ENCODE measurements around the gene CCNY. TPM values are rescaled to one million over a fixed set of nuclear protein-coding genes. Genes with fewer than 3 reads are reported as not detected.

CCNY gene
- total and polyA plus RNA-seq, 2 of the 13 experiments (the other 11 are each of a cell fraction or from before 2014, with no cell fraction given) = 48.2 to 54.7 TPM

- TF ChIP-seq HMGXB4 (CRISPR knock-in tag; IDR thresholded peaks at IDR 0.05; ENCODE audit: borderline replicate concordance in 1 of 2, low read depth in 1 of 2) (no peak; a peak in 2 of 4 replicates), ZNF550 (CRISPR knock-in tag; IDR thresholded peaks at IDR 0.05; ENCODE audit: borderline replicate concordance) (no peak), ZNF850 (CRISPR knock-in tag; conservative IDR thresholded peaks at IDR 0.05) (no peak), ZNF652 (CRISPR knock-in tag; IDR thresholded peaks at IDR 0.05; ENCODE audit: borderline replicate concordance, low read depth) (no peak), ZNF792 (CRISPR knock-in tag; IDR thresholded peaks at IDR 0.05) (no peak), ZNF180 (CRISPR knock-in tag; IDR thresholded peaks at IDR 0.05; ENCODE audit: borderline replicate concordance, low read depth) (no peak), SYNCRIP (IDR thresholded peaks at IDR 0.05; ENCODE audit: insufficient read depth, low read depth, low read length) (no peak), ZNF501 (CRISPR knock-in tag; IDR thresholded peaks at IDR 0.05) (peak; percentile 60), TMF1 (CRISPR knock-in tag; IDR thresholded peaks at IDR 0.05; ENCODE audit: low read depth) (0 out of 2 replicates have a peak, but pooled peaks have one; percentile 9), FOXM1 (CRISPR knock-in tag; IDR thresholded peaks at IDR 0.05) (no peak), ZNF746 (CRISPR knock-in tag; IDR thresholded peaks at IDR 0.05) (no peak), ZNF589 (CRISPR knock-in tag; conservative IDR thresholded peaks at IDR 0.05) (no peak), JUNB (CRISPR knock-in tag; IDR thresholded peaks at IDR 0.05; ENCODE audit: borderline replicate concordance) (no peak), ZFP41 (CRISPR knock-in tag; IDR thresholded peaks at IDR 0.05; ENCODE audit: borderline replicate concordance) (no peak), ZNF33B (CRISPR knock-in tag; IDR thresholded peaks at IDR 0.05) (no peak), RELA (CRISPR knock-in tag; IDR thresholded peaks at IDR 0.05) (no peak), KDM5A (IDR thresholded peaks at IDR 0.05; ENCODE audit: borderline replicate concordance, low read length) (no peak), XRCC5 (optimal IDR thresholded peaks at IDR 0.05; ENCODE audit: low read length) (no peak), MED8 (CRISPR knock-in tag; IDR thresholded peaks at IDR 0.05; ENCODE audit: insufficient replicate concordance) (no peak)
- TF ChIP-seq, protein P1, sequence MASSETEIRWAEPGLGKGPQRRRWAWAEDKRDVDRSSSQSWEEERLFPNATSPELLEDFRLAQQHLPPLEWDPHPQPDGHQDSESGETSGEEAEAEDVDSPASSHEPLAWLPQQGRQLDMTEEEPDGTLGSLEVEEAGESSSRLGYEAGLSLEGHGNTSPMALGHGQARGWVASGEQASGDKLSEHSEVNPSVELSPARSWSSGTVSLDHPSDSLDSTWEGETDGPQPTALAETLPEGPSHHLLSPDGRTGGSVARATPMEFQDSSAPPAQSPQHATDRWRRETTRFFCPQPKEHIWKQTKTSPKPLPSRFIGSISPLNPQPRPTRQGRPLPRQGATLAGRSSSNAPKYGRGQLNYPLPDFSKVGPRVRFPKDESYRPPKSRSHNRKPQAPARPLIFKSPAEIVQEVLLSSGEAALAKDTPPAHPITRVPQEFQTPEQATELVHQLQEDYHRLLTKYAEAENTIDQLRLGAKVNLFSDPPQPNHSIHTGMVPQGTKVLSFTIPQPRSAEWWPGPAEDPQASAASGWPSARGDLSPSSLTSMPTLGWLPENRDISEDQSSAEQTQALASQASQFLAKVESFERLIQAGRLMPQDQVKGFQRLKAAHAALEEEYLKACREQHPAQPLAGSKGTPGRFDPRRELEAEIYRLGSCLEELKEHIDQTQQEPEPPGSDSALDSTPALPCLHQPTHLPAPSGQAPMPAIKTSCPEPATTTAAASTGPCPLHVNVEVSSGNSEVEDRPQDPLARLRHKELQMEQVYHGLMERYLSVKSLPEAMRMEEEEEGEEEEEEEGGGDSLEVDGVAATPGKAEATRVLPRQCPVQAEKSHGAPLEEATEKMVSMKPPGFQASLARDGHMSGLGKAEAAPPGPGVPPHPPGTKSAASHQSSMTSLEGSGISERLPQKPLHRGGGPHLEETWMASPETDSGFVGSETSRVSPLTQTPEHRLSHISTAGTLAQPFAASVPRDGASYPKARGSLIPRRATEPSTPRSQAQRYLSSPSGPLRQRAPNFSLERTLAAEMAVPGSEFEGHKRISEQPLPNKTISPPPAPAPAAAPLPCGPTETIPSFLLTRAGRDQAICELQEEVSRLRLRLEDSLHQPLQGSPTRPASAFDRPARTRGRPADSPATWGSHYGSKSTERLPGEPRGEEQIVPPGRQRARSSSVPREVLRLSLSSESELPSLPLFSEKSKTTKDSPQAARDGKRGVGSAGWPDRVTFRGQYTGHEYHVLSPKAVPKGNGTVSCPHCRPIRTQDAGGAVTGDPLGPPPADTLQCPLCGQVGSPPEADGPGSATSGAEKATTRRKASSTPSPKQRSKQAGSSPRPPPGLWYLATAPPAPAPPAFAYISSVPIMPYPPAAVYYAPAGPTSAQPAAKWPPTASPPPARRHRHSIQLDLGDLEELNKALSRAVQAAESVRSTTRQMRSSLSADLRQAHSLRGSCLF (CRISPR knock-in tag; IDR thresholded peaks at IDR 0.05; ENCODE audit: borderline replicate concordance) = no peak
- TF ChIP-seq, protein P2, sequence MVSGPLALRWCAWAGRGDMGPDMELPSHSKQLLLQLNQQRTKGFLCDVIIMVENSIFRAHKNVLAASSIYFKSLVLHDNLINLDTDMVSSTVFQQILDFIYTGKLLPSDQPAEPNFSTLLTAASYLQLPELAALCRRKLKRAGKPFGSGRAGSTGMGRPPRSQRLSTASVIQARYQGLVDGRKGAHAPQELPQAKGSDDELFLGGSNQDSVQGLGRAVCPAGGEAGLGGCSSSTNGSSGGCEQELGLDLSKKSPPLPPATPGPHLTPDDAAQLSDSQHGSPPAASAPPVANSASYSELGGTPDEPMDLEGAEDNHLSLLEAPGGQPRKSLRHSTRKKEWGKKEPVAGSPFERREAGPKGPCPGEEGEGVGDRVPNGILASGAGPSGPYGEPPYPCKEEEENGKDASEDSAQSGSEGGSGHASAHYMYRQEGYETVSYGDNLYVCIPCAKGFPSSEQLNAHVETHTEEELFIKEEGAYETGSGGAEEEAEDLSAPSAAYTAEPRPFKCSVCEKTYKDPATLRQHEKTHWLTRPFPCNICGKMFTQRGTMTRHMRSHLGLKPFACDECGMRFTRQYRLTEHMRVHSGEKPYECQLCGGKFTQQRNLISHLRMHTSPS (CRISPR knock-in tag; IDR thresholded peaks at IDR 0.05; ENCODE audit: low read depth) = no peak
Observed at GRCh38 chr10:35336921-35337823, 863 bp downstream of the CCNY start (continued).

Measured in HepG2 (cell line).